HG03520 (cell line): ENCODE data around the gene GNB5.
"Not testable (repeated sequence)": the region's sequence is repeated elsewhere in the genome, so short reads cannot be mapped to it uniquely, and the experiment has no call there.

Source experiments
- ATAC-seq: cut with Tn5 transposase; IDR thresholded peaks from one replicate; pipeline ENCODE4 v1.9.1; 2021; ENCODE audit warnings: mild to moderate bottlenecking, moderate library complexity; ENCODE audit not compliant: unreplicated experiment

The GNB5 gene

DNA sequence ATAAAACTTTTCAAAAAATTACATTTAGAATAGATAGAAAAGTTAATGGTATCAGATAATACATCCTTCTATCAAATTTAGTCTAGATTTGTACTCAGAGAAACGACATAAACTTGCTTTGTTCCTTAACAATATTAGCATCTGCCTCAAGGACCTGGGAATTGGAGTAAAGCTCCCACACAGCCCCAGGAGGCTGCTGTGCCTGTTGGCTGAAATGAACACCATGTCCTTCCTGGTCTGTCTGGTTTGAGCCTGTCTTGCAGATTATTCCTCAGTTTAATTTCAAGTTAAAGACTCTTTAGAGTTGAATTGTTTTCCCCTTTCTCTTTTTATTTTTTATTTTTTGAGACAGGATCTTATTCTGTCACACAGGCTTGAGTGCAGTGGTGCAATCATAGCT, 19.4 kb downstream of the GNB5 start:
- ATAC-seq: no peak

GRCh38 chr15:52171386-52171785, 19.8 kb downstream of the GNB5 start:
- no peak for ATAC-seq

DNA sequence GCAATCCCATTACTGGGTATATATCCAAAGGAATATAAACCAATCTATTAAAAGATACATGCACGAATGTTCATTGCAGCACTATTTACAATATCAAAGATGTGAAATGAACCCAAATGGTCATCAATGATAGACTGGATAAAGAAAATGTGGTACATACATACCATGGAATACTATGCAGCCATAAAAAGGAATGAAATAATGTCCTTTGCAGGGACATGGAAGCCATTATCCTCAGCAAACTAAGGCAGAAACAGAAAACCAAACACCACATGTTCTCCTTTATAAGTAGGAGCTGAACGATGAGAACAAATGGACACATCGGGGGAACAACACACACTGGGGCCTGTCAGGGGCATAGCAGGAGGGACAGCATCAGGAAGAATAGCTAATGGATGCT, 21.0 kb downstream of the GNB5 start:
- ATAC-seq: not testable (repeated sequence)

- not testable (repeated sequence) for ATAC-seq
Observed at GRCh38 chr15:52165494-52166131, 25.6 kb downstream of the GNB5 start.

- no peak for ATAC-seq
Observed at GRCh38 chr15:52164631-52165265, 26.4 kb downstream of the GNB5 start.

GRCh38 chr15:52163321-52164190, 27.6 kb downstream of the GNB5 start:
- ATAC-seq: no peak

DNA sequence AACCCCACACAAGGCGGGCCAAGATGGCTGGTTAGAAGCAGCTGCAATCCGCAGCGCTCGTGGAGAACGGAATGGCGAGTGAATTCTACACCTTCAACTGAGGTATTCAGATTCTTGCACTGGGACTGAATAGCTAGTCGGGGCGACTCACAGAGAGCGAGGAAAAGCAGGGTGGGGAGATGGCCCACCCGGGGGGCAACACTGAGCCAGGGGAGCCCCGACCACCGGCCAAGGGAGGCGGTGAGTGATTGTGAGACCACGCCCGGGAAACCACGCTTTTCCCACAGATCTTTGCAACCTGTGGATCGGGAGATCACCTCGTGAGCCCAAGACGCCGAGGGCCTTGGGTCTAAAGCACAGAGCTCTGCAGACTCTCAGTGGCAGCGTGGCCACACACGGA, 28.3 kb downstream of the GNB5 start:
- ATAC-seq: no peak

- no peak for ATAC-seq
Observed at GRCh38 chr15:52162260-52162659, 28.9 kb downstream of the GNB5 start.

DNA sequence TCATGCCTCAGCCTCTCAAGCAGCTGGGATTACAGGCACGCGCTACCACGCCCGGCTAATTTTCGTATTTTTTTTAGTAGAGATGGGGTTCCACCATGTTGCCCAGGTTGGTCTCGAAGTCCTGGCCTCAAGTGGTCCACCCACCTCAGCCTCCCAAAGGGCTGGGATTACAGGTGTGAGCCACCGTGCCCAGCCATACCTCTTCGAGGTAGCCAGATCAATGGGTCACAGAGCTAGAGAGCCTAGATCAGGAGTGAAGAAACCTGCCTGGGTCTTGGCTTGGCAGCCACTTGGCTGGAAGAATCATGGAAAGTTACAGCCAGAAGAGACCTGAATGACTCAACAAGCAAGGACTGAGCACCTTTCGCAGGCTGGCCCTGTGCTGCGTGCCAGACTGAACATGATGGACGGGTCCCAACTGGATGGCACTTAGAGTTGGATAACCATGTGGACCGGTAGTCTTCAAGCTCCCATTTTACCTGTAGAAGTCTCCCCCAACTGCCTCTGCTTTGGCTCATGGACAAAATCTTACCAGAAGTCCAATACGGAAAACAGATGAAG, 29.7 kb downstream of the GNB5 start:
- ATAC-seq: no peak

DNA sequence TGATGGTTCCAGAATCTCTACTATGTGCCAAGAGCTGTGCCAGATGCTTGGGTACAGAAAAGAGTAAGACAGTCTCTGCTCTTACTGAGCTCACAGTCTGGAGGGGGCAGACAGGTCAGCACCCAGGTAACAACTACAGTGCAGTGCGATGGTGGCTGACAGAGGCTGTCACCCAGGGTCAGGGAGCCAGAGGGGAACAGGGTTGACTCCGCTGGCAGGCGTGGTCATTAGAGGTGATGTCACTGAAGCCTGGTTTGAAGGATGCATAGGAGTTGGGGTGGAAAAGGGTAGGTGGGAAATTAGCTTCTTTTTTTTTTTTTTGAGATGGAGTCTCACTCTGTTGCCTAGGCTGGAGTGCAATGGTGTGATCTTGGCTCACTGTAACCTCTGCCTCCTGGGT, 31.5 kb downstream of the GNB5 start:
- ATAC-seq: no peak

DNA sequence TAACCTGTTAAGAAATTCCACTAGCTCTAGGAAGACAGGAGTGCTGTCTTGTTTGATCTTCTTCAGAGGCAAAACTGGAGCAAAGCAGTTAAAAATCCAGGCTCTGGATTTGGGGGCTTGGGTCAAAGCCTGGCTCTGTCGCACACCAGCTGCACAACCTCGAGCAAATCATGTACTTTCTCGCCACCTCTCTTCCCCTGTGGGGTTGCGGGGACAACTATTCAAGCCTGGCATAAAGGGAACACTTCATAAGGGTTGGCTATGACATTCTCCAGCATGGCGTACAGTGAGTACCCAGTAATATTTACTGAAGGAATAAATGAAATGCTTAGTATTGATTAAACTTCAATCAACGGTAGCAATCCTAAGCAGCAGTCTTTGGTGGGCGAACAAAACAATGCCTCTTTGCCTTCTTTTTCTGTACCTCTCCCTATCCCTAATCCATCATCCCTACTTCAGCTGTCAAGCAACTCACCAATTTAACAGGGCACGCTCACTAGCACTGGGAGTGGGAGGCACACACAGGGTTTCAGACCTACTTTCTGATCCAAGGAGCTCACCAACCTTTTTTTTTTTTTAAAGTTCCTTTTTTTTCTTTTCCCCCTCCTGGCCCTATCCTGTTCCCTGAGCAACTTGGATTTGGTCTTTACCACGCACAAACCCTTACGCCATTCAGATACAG, 33.0 kb downstream of the GNB5 start:
- ATAC-seq: no peak

DNA sequence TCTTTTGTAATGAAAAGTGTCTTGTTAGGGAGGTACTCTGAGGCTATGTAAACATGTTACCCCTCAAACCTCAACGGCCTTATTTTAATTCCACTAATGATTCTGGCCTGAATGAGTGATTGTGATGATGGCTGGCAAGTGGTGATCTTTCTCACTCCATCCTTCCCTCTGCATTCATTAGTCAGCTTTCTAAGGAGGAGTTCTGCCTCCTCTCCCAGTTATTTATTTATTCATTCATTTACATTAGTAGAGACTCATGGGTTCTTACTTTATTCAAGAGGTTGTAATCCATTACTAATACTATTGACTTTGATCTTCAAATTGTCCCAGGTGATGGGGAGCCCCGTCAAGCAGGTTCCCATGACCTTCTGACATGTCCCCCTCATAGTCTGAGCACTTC, 35.3 kb downstream of the GNB5 start:
- no peak for ATAC-seq

DNA sequence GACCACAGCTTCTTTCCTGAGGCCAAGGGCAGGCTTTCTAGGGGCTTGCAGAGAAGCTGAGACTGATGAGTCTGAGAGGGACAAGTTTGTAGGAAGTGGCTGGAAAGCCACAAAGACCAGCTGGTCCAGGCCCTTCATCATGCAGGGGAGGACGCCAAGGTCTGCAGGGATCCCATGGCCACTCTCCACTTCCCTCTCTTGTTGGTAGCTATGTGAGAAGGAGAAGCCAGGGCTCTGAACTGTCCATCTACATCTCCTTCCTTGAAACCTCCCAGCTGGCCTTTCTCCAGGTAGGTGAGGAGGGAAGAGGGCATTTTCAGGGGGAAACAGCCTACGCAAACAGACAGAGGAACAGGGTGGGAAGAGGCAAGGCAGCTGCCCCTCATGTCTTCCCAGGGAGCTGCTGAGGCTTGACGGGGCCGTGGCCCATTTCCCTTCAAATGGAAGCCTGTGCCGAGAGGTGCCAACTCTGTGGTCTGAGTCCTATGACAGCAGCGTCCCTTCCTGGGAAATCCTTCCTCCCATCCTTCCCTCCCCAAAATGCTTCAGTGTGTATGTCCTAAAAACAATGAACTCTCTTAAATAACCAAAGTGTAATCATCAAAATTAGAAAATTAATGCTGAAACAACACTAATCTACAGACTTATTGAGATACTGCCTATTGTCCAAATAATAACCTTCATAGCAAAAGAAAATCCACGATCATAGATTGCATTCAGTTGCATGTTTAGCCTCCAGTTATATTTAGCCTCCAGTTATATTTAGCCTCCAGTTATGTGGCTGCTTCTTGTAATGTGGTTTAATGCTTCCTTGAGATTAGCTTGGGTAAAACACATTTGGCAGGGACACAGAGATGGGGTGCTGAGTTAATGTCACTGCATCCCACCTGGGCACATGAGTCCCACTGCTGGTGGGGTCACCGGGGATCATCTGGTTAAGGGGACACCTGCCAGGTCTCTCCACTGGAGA, 36.0 kb downstream of the GNB5 start:
- ATAC-seq: no peak

- no peak for ATAC-seq
Observed at GRCh38 chr15:52153900-52154895, 37.0 kb downstream of the GNB5 start.

- ATAC-seq: no peak
Observed at GRCh38 chr15:52151353-52151752, 39.8 kb downstream of the GNB5 start.

GRCh38 chr15:52150871-52151270, 40.3 kb downstream of the GNB5 start:
- ATAC-seq: no peak

GRCh38 chr15:52150043-52150825, 41.0 kb downstream of the GNB5 start:
- no peak for ATAC-seq

GRCh38 chr15:52148403-52148802, 42.8 kb downstream of the GNB5 start:
- ATAC-seq: no peak
